Measurements from ENCODE around the gene IP6K1. TPM values are rescaled to one million over a fixed set of nuclear protein-coding genes. Genes with fewer than 3 reads are reported as not detected.

Gene IP6K1
- polyA plus RNA-seq, 1 donor (not counting 4 experiments of a cell fraction or from before 2014, with no cell fraction given): 24.5 TPM

- Histone ChIP-seq H3K9me1 (ENCODE audit: control insufficient read depth, extremely low read depth, insufficient read depth, low read length) (no peaks in the 10 kb centered on the region), H2AFZ (ENCODE audit: control insufficient read depth, low read length) (no peak overlapping the region), H3K4me2 (ENCODE audit: control insufficient read depth, extremely low read depth, insufficient read depth, low read depth, low read length) (no peak overlapping the region), H3K36me3 (ENCODE audit: control insufficient read depth in 2 of 2, extremely low read depth in 1 of 2, insufficient read depth in 2 of 2, low read length in 2 of 2) (peaks cover 14 to 24% of the 10 kb centered on the region in 2 experiments), H4K20me1 (ENCODE audit: control insufficient read depth, extremely low read depth, insufficient read depth, low read length) (no peaks in the 10 kb centered on the region), H3K4me1 (ENCODE audit: control insufficient read depth, extremely low read depth, insufficient read depth, low read length) (peaks cover 11% of the 10 kb centered on the region), H3K9ac (ENCODE audit: control insufficient read depth, extremely low read depth, insufficient read depth, low read length) (no peak overlapping the region), H3K9me3 (ENCODE audit: control insufficient read depth, low read depth, low read length) (no peaks in the 10 kb centered on the region), H3K4me3 (ENCODE audit: control insufficient read depth in 2 of 3, extremely low read depth in 1 of 3, insufficient read depth in 2 of 3, low read depth in 1 of 3, low read length in 3 of 3) (no peak overlapping the region), H3K79me2 (ENCODE audit: control insufficient read depth, insufficient read depth, low read length) (peaks cover 17% of the 10 kb centered on the region), H3K27ac (ENCODE audit: control insufficient read depth, insufficient read depth, low read length) (no peak overlapping the region), H3K27me3 (ENCODE audit: control insufficient read depth, extremely low read depth, insufficient read depth, low read length) (no peaks in the 10 kb centered on the region)
- dilution Hi-C loops (cut with MboI; ENCODE audit: extremely low pct_ligation_motif_present, low sequenced_read_pairs): loop anchor here (25.0 kb wide), 1 partner anchor 136 kb away; the partner anchor contains the start of genes CAMKV and TRAIP
- FAIRE-seq (no peak), DNase-seq (ENCODE audit: low read depth, low spot score) (no peak)
- TF ChIP-seq CTCF (optimal IDR thresholded peaks at IDR 0.05 in 1 of 3, IDR thresholded peaks at IDR 0.05 in 1 of 3, conservative IDR thresholded peaks at IDR 0.05 in 1 of 3; ENCODE audit: extremely low read depth in 1 of 3, insufficient read depth in 2 of 3, low read length in 3 of 3): no peak
- no peak for TF ChIP-seq EZH2 (IDR thresholded peaks at IDR 0.05; ENCODE audit: low read length)
Measured at GRCh38 chr3:49725906-49726681, 60.2 kb downstream of the IP6K1 start.

GRCh38 chr3:49724586-49724985 lies 61.8 kb downstream of the IP6K1 start:
- peaks cover 21 to 30% of the 10 kb centered on the region in 2 experiments for H3K36me3 ChIP-seq (ENCODE audit: control insufficient read depth in 2 of 2, extremely low read depth in 1 of 2, insufficient read depth in 2 of 2, low read length in 2 of 2)
- H3K9me1 ChIP-seq (ENCODE audit: control insufficient read depth, extremely low read depth, insufficient read depth, low read length): no peaks in the 10 kb centered on the region
- TF ChIP-seq EZH2 (IDR thresholded peaks at IDR 0.05; ENCODE audit: low read length): no peak
- TF ChIP-seq CTCF (optimal IDR thresholded peaks at IDR 0.05 in 1 of 3, IDR thresholded peaks at IDR 0.05 in 1 of 3, conservative IDR thresholded peaks at IDR 0.05 in 1 of 3; ENCODE audit: extremely low read depth in 1 of 3, insufficient read depth in 2 of 3, low read length in 3 of 3): no peak
- peak overlapping the region; percentile 99 for H3K9ac ChIP-seq (ENCODE audit: control insufficient read depth, extremely low read depth, insufficient read depth, low read length)
- no peaks in the 10 kb centered on the region for H3K9me3 ChIP-seq (ENCODE audit: control insufficient read depth, low read depth, low read length)
- no peaks in the 10 kb centered on the region for H3K27me3 ChIP-seq (ENCODE audit: control insufficient read depth, extremely low read depth, insufficient read depth, low read length)
- FAIRE-seq (no peak), DNase-seq (ENCODE audit: low read depth, low spot score) (no peak)
- peak overlapping the region; percentile 55 to 99 (median 96) for H3K4me3 ChIP-seq (ENCODE audit: control insufficient read depth in 2 of 3, extremely low read depth in 1 of 3, insufficient read depth in 2 of 3, low read depth in 1 of 3, low read length in 3 of 3)
- peaks cover 6% of the 10 kb centered on the region for H4K20me1 ChIP-seq (ENCODE audit: control insufficient read depth, extremely low read depth, insufficient read depth, low read length)
- H2AFZ ChIP-seq (ENCODE audit: control insufficient read depth, low read length): no peak overlapping the region
- peak overlapping the region; percentile 95 for H3K4me2 ChIP-seq (ENCODE audit: control insufficient read depth, extremely low read depth, insufficient read depth, low read depth, low read length)
- peaks cover 17% of the 10 kb centered on the region for H3K79me2 ChIP-seq (ENCODE audit: control insufficient read depth, insufficient read depth, low read length)
- dilution Hi-C loops (cut with MboI; ENCODE audit: extremely low pct_ligation_motif_present, low sequenced_read_pairs): no loop called here
- H3K27ac ChIP-seq (ENCODE audit: control insufficient read depth, insufficient read depth, low read length): peak overlapping the region; percentile 93
- H3K4me1 ChIP-seq (ENCODE audit: control insufficient read depth, extremely low read depth, insufficient read depth, low read length): peaks cover 13% of the 10 kb centered on the region
